NCI-H1930 (cell line): Measurements from ENCODE around the gene INPP5A.
"Not testable (repeated sequence)": the region's sequence is repeated elsewhere in the genome, so short reads cannot be mapped to it uniquely, and the experiment has no call there.

Experiments used
- DNase-seq, 2 experiments: peaks; one replicate each; lab custom pipeline; 2025; lab: John Stamatoyannopoulos, UW

INPP5A gene

DNA sequence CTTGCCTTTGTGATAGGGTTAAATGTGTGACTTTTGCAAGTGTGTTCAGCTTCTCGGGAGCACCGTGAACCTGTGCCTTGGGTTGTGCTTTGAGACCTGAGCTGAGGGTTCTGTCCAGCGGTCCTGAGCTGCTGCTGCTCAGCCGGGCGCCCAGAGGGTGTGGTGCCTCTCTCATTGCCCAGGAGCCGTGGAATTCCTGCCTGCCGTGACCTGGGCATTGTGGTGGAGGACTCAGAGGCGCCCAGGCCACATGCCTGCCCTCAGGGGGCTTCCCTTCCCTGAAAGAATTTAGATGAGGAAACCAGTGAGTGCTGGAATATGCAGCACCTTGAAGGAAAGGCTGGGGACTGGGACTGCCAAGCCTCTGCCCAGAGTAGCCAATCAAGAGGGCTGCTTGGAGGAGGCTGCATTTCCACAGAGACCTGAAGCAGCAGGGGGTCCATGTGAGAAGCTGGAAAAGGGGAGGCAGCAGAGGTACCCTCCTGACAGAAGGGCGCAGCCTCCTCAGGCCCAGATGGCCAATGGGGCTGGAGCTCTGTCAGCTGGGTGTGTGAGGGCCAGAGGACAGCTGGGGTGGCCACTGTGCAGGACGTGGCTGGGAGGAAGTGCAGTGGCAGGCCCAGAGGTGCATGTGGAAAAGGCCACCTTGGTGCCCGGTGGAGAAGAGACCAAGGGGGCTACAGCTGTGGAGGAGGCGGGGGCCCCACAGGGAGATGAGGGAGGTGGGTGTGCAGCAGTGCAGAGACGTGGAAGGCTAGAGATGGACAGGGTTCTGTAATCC is 141.0 kb downstream of the INPP5A start:
- DNase-seq: no peak

GRCh38 chr10:132679217-132679595 is 141.6 kb downstream of the INPP5A start:
- DNase-seq: no peak

DNA sequence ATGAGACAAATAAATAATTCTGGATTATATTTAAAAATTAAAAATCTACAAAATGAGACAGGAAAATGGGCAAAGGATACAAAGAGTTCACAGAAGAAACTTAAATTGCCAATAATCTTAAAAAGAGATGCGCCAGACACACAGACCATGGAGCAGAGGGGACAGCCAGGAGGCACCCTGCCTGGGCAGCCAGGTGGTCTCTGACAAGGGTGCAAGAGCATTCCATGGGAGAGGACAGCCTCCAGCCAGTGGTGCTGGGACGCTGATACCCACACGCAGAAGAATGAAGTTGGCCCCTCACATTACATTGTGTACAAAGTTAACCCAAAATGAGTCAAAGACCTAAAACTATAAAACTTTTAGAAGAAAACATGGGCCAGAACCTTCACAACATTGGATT is 142.1 kb downstream of the INPP5A start:
- DNase-seq: no peak

DNA sequence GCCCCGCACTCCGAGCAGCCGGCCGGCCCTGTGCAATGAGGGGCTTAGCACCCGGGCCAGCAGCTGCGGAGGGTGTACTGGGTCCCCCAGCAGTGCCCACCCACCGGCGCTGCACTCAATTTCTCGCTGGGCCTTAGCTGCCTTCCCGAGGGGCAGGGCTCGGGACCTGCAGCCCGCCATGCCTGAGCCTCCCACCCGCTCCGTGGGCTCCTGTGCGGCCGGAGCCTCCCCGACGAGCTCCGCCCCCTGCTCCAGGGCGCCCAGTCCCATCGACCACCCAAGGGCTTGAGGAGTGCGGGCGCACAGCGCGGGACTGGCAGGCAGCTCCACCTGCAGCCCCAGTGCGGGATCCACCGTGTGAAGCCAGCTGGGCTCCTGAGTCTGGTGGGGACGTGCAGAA is 143.2 kb downstream of the INPP5A start:
- DNase-seq: not testable (repeated sequence)

GRCh38 chr10:132681858-132682755 is 144.5 kb downstream of the INPP5A start:
- no peak for DNase-seq

GRCh38 chr10:132684164-132684891 is 146.7 kb downstream of the INPP5A start:
- no peak for DNase-seq

GRCh38 chr10:132685101-132685891 is 147.7 kb downstream of the INPP5A start:
- no peak for DNase-seq

DNA sequence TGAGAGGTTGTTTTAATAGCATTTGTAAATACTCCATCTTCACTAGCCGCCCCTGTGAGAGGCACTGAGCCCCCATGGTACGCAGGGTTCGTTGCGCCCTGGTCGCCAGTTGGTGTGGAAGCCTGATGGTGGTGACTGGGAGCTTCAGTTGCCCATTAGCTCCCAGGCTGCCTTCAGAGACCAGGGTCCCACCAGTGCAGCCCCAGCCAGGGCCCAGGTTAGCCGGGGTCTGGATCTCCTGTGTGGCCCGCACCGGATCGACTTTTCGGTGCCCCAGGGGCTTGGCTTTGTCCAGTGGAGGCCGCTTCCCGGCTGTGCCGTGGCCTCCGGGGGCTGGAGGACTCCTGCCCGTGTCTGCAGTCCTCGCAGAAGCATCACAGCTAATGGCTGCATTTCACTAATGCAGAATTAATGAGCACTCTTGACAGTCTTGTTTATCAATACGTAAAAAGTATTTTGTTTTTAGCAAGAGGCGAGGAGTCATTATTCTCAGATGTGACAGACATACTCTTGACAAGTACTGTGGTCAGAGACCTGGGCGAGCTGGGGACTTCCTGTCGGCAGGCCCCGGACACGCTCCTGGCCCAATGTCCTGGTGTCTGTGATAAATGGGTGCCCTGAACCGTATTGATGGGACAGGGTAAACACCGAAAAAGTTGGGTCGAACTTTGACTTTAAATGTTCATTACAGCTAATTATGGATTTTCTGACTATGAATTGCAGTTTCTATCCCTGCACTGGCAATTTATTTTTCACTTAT is 148.5 kb downstream of the INPP5A start:
- no peak for DNase-seq

- DNase-seq: no peak
Measured at GRCh38 chr10:132687181-132687892, 149.8 kb downstream of the INPP5A start.

DNA sequence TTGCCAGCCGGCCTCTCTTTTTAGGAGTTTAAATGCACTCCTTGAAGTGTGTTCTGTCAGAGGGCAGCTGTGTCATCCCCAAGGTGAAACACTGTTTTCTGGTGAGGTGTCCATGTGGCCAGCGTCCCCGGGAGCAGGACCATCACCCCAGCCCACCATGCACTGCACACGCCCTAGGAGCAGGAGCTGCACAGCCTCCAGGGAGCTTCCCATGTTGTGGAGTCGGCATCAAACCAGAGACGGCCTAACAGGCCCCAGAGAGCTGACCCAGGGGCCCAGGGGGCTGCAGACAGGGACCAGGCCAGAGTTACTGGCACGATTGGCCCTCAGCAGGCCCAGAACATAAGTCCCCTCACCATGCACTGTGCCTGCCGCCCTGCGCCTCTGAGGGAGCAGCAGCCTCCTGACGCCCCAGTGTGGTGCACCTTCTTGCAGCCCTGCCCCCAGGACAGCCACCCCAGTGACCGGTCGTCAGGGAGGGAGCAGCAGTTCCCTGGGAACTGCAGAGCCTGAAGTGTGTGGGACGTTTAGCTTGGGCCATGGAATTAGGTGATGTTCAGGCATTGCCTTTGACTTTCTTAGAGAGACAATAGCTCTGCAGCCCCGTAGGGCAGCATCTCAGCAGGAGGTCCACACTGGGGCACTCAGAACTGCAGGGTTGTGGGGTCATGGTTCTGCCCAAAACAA is 150.4 kb downstream of the INPP5A start:
- no peak for DNase-seq

DNA sequence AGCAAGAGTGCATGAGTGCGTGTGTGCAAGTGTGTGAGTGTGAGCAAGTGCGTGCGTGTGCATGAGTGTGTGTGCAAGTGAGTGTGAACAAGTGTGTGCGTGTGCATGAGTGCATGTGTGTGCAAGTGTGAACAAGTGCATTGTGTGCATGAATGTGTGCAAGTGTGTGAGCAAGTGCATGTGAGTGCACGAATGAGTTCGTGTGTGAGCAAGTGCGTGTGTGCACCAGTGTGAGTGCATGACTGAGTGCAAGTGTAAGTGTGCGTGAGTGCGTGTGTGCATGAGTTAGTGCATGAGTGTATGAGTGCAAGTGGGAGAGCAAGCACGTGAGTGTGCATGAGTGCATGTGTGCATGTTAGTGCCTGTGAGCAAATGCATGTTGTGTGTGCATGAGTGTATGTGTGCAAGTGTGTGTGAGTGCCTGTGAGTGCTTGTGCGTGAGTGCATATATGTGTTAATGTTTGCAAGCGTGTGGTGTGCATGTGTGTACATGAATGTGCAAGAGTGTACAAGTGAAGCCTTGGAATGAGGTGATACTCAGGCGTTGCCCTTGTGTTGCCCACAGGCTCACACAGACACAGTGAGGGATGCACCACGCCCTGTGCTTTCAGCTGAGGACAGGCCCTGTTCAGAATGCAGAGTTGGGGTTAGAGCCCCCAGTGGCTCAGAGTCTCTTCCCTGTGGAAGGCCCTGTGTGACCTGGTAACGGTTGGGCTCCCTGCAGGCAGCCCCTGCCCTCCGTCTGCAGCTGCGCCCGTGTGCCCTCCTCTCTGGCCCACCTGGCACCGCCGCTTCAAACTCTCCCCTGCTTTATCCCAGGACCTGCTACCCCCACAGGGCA is 151.2 kb downstream of the INPP5A start:
- DNase-seq: no peak

- no peak for DNase-seq
Measured at GRCh38 chr10:132689721-132690360, 152.3 kb downstream of the INPP5A start.

- no peak for DNase-seq
Measured at GRCh38 chr10:132690401-132690800, 152.8 kb downstream of the INPP5A start.

- no peak for DNase-seq
Measured at GRCh38 chr10:132690821-132691610, 153.4 kb downstream of the INPP5A start.

GRCh38 chr10:132691711-132692153 is 154.1 kb downstream of the INPP5A start:
- DNase-seq: no peak

DNA sequence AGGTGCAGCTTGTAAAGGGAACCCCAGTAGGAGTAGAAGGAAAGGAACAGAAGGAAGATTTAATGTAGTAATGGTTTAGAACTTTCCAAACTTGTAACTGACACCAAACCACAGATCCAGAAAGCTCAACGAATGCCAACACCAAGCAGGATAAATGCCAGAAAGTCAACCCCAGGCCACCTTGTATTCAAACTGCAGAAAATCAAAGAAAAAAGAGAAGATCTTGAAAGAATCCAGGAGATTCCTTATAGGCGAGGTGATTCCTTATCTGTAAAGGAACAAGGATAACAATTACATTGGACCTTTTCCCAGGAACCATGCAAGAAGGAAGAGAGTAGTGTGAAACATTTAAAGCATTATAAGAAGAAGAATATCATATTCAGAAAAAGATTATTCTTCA is 154.7 kb downstream of the INPP5A start:
- DNase-seq: no peak

DNA sequence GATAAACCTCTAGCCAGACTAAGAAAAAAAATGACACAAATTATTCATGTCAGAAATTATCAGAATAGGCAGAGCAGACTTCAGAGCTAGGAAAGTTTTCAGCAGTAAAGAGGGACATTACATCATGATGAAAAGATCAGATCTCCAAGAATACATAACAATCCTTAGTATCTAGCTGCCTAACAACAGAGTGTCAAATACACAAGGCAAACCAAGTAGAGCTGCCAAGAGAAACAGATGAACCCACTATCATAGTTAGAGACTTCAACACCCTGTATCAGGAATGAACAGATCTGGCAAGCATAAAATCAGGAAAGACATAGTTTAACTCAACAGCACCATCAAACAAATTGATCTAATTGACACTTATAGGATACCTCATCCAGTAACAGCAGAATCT is 156.1 kb downstream of the INPP5A start:
- no peak for DNase-seq
